ENCODE measurements around the gene ATP8A2.
"Not testable (repeated sequence)": the region's sequence is repeated elsewhere in the genome, so short reads cannot be mapped to it uniquely, and the experiment has no call there.

Gene ATP8A2

DNA sequence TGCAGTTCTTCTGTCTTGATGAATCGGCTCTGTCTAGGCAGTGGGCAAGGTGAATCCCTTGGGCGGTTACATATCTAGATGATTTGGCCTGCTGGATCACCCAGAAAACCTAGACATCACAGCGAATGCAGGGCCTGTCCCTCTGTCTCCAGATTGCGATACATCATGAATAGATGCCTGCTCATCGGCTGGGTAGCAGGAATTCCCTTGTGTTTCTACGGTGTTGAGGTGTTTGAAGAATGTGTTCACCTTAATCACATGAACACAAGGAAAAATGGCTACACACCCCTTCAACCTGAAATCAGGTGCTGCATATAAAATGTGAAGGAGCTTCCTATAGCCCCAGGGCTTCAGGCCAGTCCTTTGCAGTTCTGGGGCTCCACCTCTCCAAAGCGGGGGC lies 398.8 kb downstream of the ATP8A2 start:
- no peaks in the 10 kb centered on the region for H3K36me3 Mint-ChIP-seq (ENCODE audit: low read depth)
- no peak overlapping the region for H3K27ac Mint-ChIP-seq
- peaks cover 8% of the 10 kb centered on the region for H3K27me3 Mint-ChIP-seq (ENCODE audit: low read depth, poor library complexity)
- H3K9me3 Mint-ChIP-seq: no peaks in the 10 kb centered on the region
- DNase-seq: no peak
- no peak for TF ChIP-seq CTCF (IDR thresholded peaks at IDR 0.05)
- peaks cover 44% of the 10 kb centered on the region for H3K4me1 Mint-ChIP-seq
- no peak overlapping the region for H3K4me3 Mint-ChIP-seq

GRCh38 chr13:25771202-25771601 lies 399.4 kb downstream of the ATP8A2 start:
- no peak for DNase-seq
- H3K27ac Mint-ChIP-seq: no peak overlapping the region

DNA sequence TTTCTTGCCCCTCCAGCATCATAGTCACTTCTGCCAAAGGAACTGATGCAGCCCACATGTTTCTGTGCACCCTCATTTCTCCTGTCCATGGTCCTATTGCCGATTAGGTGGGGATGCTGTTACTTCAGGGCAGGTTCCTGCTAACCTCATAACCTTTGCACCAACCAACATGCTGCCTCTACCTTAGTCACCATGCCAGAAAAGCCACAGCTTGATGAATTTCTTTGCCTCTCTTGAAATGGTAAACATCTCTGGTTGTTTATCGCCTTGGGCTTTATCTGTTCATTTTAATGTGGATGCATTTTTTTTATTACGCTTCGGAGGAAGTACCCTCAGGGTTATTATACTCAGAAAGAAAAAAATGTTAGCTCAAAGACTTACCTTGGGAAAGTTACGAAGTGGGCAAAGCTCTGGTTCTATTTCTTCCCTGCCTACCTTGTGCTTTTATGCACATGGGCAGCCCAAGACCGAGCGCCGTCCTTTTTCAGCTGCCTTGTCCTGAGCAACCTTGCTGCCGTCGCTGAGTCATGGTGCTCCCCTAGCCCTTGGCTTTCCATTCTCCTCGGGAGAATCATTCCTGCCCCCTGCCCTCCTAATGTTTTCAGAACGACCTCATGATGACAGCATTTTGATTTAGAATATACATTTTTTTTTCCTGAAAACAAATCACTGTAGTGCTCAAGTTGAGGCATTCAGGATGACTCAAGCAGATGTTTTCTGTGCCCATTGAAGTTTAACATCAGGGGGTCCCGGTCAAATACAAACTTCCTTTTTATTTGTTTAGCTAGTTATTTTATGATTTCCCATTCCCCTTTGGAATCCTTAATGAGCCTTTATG lies 400.1 kb downstream of the ATP8A2 start:
- Mint-ChIP-seq H3K27me3 (ENCODE audit: low read depth, poor library complexity) (peaks cover 8% of the 10 kb centered on the region), H3K4me3 (no peak overlapping the region), H3K9me3 (no peaks in the 10 kb centered on the region), H3K4me1 (peaks cover 57% of the 10 kb centered on the region), H3K27ac (no peak overlapping the region), H3K36me3 (ENCODE audit: low read depth) (no peaks in the 10 kb centered on the region)
- no peak for TF ChIP-seq CTCF (IDR thresholded peaks at IDR 0.05)
- no peak for DNase-seq

More at GRCh38 chr13:25771202-25771601, 399.4 kb downstream of the ATP8A2 start:
- Mint-ChIP-seq H3K4me3 (no peak overlapping the region), H3K36me3 (ENCODE audit: low read depth) (no peaks in the 10 kb centered on the region), H3K9me3 (no peaks in the 10 kb centered on the region), H3K4me1 (peaks cover 50% of the 10 kb centered on the region), H3K27me3 (ENCODE audit: low read depth, poor library complexity) (peaks cover 8% of the 10 kb centered on the region)
- no peak for TF ChIP-seq CTCF (IDR thresholded peaks at IDR 0.05)

- not testable (repeated sequence) for H3K27ac Mint-ChIP-seq; H3K9me3 Mint-ChIP-seq; H3K36me3 Mint-ChIP-seq (ENCODE audit: low read depth); DNase-seq; H3K4me3 Mint-ChIP-seq; H3K27me3 Mint-ChIP-seq (ENCODE audit: low read depth, poor library complexity)
- H3K4me1 Mint-ChIP-seq: peaks cover 59% of the 10 kb centered on the region
These were observed 400.8 kb downstream of the ATP8A2 start for GRCh38 chr13:25772534-25772933.

- not testable (repeated sequence) for H3K27me3 Mint-ChIP-seq (ENCODE audit: low read depth, poor library complexity); DNase-seq; H3K27ac Mint-ChIP-seq; H3K9me3 Mint-ChIP-seq; H3K36me3 Mint-ChIP-seq (ENCODE audit: low read depth); H3K4me3 Mint-ChIP-seq
- peaks cover 68% of the 10 kb centered on the region for H3K4me1 Mint-ChIP-seq
These were observed 402.3 kb downstream of the ATP8A2 start for GRCh38 chr13:25774056-25774455.

- Mint-ChIP-seq H3K9me3 (no peaks in the 10 kb centered on the region), H3K4me1 (peaks cover 63% of the 10 kb centered on the region), H3K36me3 (ENCODE audit: low read depth) (no peaks in the 10 kb centered on the region), H3K27me3 (ENCODE audit: low read depth, poor library complexity) (no peaks in the 10 kb centered on the region), H3K27ac (peak overlapping the region; percentile 55), H3K4me3 (no peak overlapping the region)
- TF ChIP-seq CTCF (IDR thresholded peaks at IDR 0.05): no peak
- DNase-seq: no peak
These were observed 403.5 kb downstream of the ATP8A2 start for GRCh38 chr13:25775275-25775674.

DNA sequence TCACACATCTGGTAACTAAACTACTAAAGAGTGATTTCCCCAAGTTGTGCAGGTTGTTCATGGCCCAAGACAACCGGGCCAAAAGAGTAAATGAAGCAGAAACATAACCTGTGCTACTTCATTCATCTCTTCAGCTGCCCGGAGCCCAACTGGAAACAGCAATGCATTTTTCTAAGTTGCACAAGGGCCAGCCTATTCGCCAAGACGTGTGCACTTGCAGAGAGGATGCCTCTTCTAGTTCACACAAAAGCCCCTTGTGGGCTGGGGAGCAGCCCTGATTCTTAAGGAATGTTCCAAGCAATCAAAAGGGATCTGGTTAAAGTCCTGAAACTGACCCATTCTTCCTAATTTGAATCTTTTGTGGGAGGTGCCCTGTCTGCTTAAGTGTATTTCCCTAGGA lies 404.2 kb downstream of the ATP8A2 start:
- Mint-ChIP-seq H3K4me1 (peaks cover 56% of the 10 kb centered on the region), H3K4me3 (no peak overlapping the region), H3K27ac (no peak overlapping the region)

More for the DNA sequence above, 404.2 kb downstream of the ATP8A2 start:
- H3K36me3 Mint-ChIP-seq (ENCODE audit: low read depth): no peaks in the 10 kb centered on the region
- DNase-seq: no peak
- no peaks in the 10 kb centered on the region for H3K27me3 Mint-ChIP-seq (ENCODE audit: low read depth, poor library complexity)
- TF ChIP-seq CTCF (IDR thresholded peaks at IDR 0.05): no peak
- no peaks in the 10 kb centered on the region for H3K9me3 Mint-ChIP-seq

All from nephron progenitor cell (in vitro differentiated cells).